H9 (cell line): ENCODE data around the gene GIT1. TPM values are rescaled to one million over a fixed set of nuclear protein-coding genes. Genes with fewer than 3 reads are reported as not detected.

Experiments
- DNase-seq: peaks from one replicate; pipeline ENCODE4 v3.0.0-alpha.2; 2017
- H2AFZ ChIP-seq: one replicate; pipeline ENCODE4 v1.6.1; 2013; ENCODE audit warnings: mild to moderate bottlenecking, low read length, control low read depth, moderate library complexity
- H2AK5ac ChIP-seq: 2 replicates; pipeline ENCODE4 v1.6.1; 2013; ENCODE audit warnings: low read length, control low read depth, mixed read lengths; ENCODE audit not compliant: insufficient read length
- H2BK120ac ChIP-seq: one replicate; pipeline ENCODE4 v1.6.1; 2013; ENCODE audit warnings: low read depth, mild to moderate bottlenecking, low read length, control low read depth, inconsistent platforms; ENCODE audit not compliant: poor library complexity, severe bottlenecking
- H2BK12ac ChIP-seq: 2 replicates; pipeline ENCODE4 v1.6.1; 2013; ENCODE audit warnings: low read length, control low read depth, mixed read lengths, low read depth; ENCODE audit not compliant: insufficient read length
- H2BK15ac ChIP-seq: 2 replicates; pipeline ENCODE4 v1.6.1; 2013; ENCODE audit warnings: low read depth, low read length, control low read depth
- H2BK20ac ChIP-seq: one replicate; pipeline ENCODE4 v1.6.1; 2013; ENCODE audit warnings: low read depth, mild to moderate bottlenecking, low read length, control low read depth, inconsistent platforms; ENCODE audit not compliant: poor library complexity, severe bottlenecking
- H2BK5ac ChIP-seq: 2 replicates; pipeline ENCODE4 v1.6.1; 2013; ENCODE audit warnings: low read length, control low read depth, mixed read lengths; ENCODE audit not compliant: insufficient read length
- H3K14ac ChIP-seq: 2 replicates; pipeline ENCODE4 v1.6.1; 2013; ENCODE audit warnings: low read length, control low read depth; ENCODE audit not compliant: insufficient read depth
- H3K18ac ChIP-seq: 2 replicates; pipeline ENCODE4 v1.6.1; 2013; ENCODE audit warnings: low read depth, mild to moderate bottlenecking, mixed read lengths, low read length, control low read depth; ENCODE audit not compliant: insufficient read length
- H3K23ac ChIP-seq: 2 replicates; pipeline ENCODE4 v1.6.1; 2013; ENCODE audit warnings: low read length, control low read depth, mixed read lengths, low read depth; ENCODE audit not compliant: insufficient read length
- H3K23me2 ChIP-seq: 2 replicates; pipeline ENCODE4 v1.6.1; 2013; ENCODE audit warnings: low read depth, mild to moderate bottlenecking, mixed read lengths, low read length, control low read depth; ENCODE audit not compliant: insufficient read length, poor library complexity, severe bottlenecking
- H3K27ac ChIP-seq: 2 replicates; pipeline ENCODE4 v1.5.1; 2013; ENCODE audit warnings: low read length, control low read depth, mixed read lengths, low read depth; ENCODE audit not compliant: insufficient read length
- H3K27me3 ChIP-seq: 2 replicates; pipeline ENCODE4 v1.6.1; 2013; ENCODE audit warnings: low read length, control low read depth, inconsistent platforms; ENCODE audit not compliant: insufficient read depth
- H3K4ac ChIP-seq: 2 replicates; pipeline ENCODE4 v1.6.1; 2013; ENCODE audit warnings: low read depth, mild to moderate bottlenecking, control low read depth, inconsistent platforms, low read length, moderate library complexity
- H3K4me1 ChIP-seq: 2 replicates; pipeline ENCODE4 v1.6.1; 2013; ENCODE audit warnings: low read length, control low read depth, inconsistent platforms; ENCODE audit not compliant: insufficient read depth
- H3K4me2 ChIP-seq: 2 replicates; pipeline ENCODE4 v1.6.1; 2013; ENCODE audit warnings: low read length, control low read depth, mixed read lengths; ENCODE audit not compliant: insufficient read length, insufficient read depth
- H3K56ac ChIP-seq: 2 replicates; pipeline ENCODE4 v1.6.1; 2013; ENCODE audit warnings: low read depth, mild to moderate bottlenecking, mixed read lengths, low read length, control low read depth; ENCODE audit not compliant: insufficient read length
- H3K79me1 ChIP-seq: 2 replicates; pipeline ENCODE4 v1.6.1; 2013; ENCODE audit warnings: low read depth, mild to moderate bottlenecking, moderate library complexity, low read length, control low read depth, inconsistent platforms; ENCODE audit not compliant: insufficient read depth, poor library complexity, severe bottlenecking
- H3K79me2 ChIP-seq: 2 replicates; pipeline ENCODE4 v1.6.1; 2013; ENCODE audit warnings: low read length, control low read depth, inconsistent platforms; ENCODE audit not compliant: insufficient read depth
- H3K9ac ChIP-seq: 2 replicates; pipeline ENCODE4 v1.6.1; 2013; ENCODE audit warnings: low read length, control low read depth, mixed read lengths; ENCODE audit not compliant: insufficient read length; ENCODE audit errors: extremely low read depth
- H3K9me3 ChIP-seq: one replicate; pipeline ENCODE4 v1.6.1; 2013; ENCODE audit warnings: low read depth, low read length, inconsistent platforms; ENCODE audit not compliant: control insufficient read depth
- H3T11ph ChIP-seq: one replicate; pipeline ENCODE4 v1.6.1; 2013; ENCODE audit warnings: mild to moderate bottlenecking, low read length, control low read depth, inconsistent platforms
- H4K20me1 ChIP-seq: one replicate; pipeline ENCODE4 v1.6.1; 2013; ENCODE audit not compliant: control insufficient read depth, insufficient read length, insufficient read depth
- H4K5ac ChIP-seq: 2 replicates; pipeline ENCODE4 v1.6.1; 2013; ENCODE audit warnings: low read depth, mild to moderate bottlenecking, mixed read lengths, low read length, control low read depth; ENCODE audit not compliant: insufficient read length
- H4K8ac ChIP-seq: replicated peaks from 2 replicates; pipeline ENCODE4 v1.6.1; 2013; ENCODE audit warnings: low read length, control low read depth, mixed read lengths, low read depth; ENCODE audit not compliant: insufficient read length
- H4K91ac ChIP-seq: 2 replicates; pipeline ENCODE4 v1.6.1; 2013; ENCODE audit warnings: low read depth, mild to moderate bottlenecking, moderate library complexity, mixed read lengths, low read length, control low read depth; ENCODE audit not compliant: insufficient read length
- H3K27ac Mint-ChIP-seq, 3 experiments: 2 replicates in 2 of 3; 3 replicates in 1 of 3; pipeline ENCODE4 v1.8.0; 2020 to 2021; ENCODE audit warnings: mixed read lengths in 3 of 3, mild to moderate bottlenecking in 1 of 3, moderate library complexity in 1 of 3
- H3K27me3 Mint-ChIP-seq: 2 replicates; pipeline ENCODE4 v1.8.0; 2021; ENCODE audit warnings: low read depth, mild to moderate bottlenecking, moderate library complexity, mixed read lengths
- H3K36me3 Mint-ChIP-seq, 3 experiments: 2 replicates in 2 of 3; 3 replicates in 1 of 3; pipeline ENCODE4 v1.8.0; 2020 to 2021; ENCODE audit warnings: low read depth in 3 of 3, mixed read lengths in 3 of 3; ENCODE audit not compliant: insufficient read depth in 1 of 3
- H3K4me1 Mint-ChIP-seq, 2 experiments: 2 replicates each; pipeline ENCODE4 v1.8.0; 2020; ENCODE audit warnings: mixed read lengths in 2 of 2
- H3K4me3 Mint-ChIP-seq, 2 experiments: 2 replicates in 1 of 2; 3 replicates in 1 of 2; pipeline ENCODE4 v1.8.0; 2020 to 2021; ENCODE audit warnings: mild to moderate bottlenecking in 2 of 2, mixed read lengths in 2 of 2, moderate library complexity in 1 of 2
- H3K9me3 Mint-ChIP-seq, 2 experiments: 2 replicates in 1 of 2; 3 replicates in 1 of 2; pipeline ENCODE4 v1.8.0; 2020; ENCODE audit warnings: mild to moderate bottlenecking in 2 of 2, mixed read lengths in 2 of 2, moderate library complexity in 1 of 2
- CTCF ChIP-seq: fragments of 200-600 bp; sonication (generic); conservative IDR thresholded peaks from 3 replicates; pipeline ENCODE4 v1.8.0; 2021; ENCODE audit warnings: antibody characterized with exemption, mild to moderate bottlenecking
- WGBS: extraction: QIAGEN DNeasy Blood & Tissue Kit; methylation state at CpG from one replicate; pipeline ENCODE4 v1.1.7; 2013; ENCODE audit warnings: missing lambda C conversion rate, low lambda C conversion rate, mixed read lengths; ENCODE audit not compliant: insufficient read length; ENCODE audit errors: extremely low coverage; 5-methylcytosine and 5-hydroxymethylcytosine counted together
- total RNA-seq: library from RNA; stranded (reverse); gene quantifications from 2 replicates; pipeline ENCODE4 v1.2.1, GENCODE V29; 2021

Gene GIT1
- total RNA-seq, 1 experiment from 2014 or later: 47.4 TPM

- peaks cover 32 to 66% of the 10 kb centered on the region in 2 experiments for H3K4me1 Mint-ChIP-seq
- H3K4me2 ChIP-seq: peak overlapping the region; percentile 7
- no peak overlapping the region for H4K91ac ChIP-seq
- peaks cover 15% of the 10 kb centered on the region for H3K23me2 ChIP-seq
- TF ChIP-seq CTCF: no peak
- no peak for DNase-seq
- H3K4me1 ChIP-seq: peaks cover 4% of the 10 kb centered on the region; the same call in 1 of the 2 replicates
- peaks cover 0 to 3% of the 10 kb centered on the region in 2 experiments; a peak in 1 of 5 replicates for H3K9me3 Mint-ChIP-seq
- no peak overlapping the region for H2BK5ac ChIP-seq
- no peak overlapping the region for H3K27ac ChIP-seq
- no peak overlapping the region for H2BK120ac ChIP-seq
- no peak overlapping the region for H3K56ac ChIP-seq
- H3T11ph ChIP-seq: no peak overlapping the region
- no peak overlapping the region for H2BK12ac ChIP-seq
- no peaks in the 10 kb centered on the region; the same call in 1 of the 2 replicates for H3K79me2 ChIP-seq
- H3K4me3 Mint-ChIP-seq: peak overlapping the region in 1 of 2 experiments; percentile 66; a peak in 3 of 5 replicates
- H2BK20ac ChIP-seq: no peak overlapping the region
- no peaks in the 10 kb centered on the region for H3K27me3 ChIP-seq
- no peaks in the 10 kb centered on the region for H3K9me3 ChIP-seq
- H3K4ac ChIP-seq: no peak overlapping the region
- no peak overlapping the region for H3K14ac ChIP-seq
- no peak overlapping the region for H3K23ac ChIP-seq
- H3K18ac ChIP-seq: no peak overlapping the region
- no peak overlapping the region for H2AK5ac ChIP-seq
- no peak overlapping the region for H3K27ac Mint-ChIP-seq
- no peak overlapping the region for H3K9ac ChIP-seq
- no peaks in the 10 kb centered on the region for H4K20me1 ChIP-seq
- no peak overlapping the region for H2AFZ ChIP-seq
- no CpG with 5 or more reads among the region's 9 CpGs for WGBS
- H3K36me3 Mint-ChIP-seq: peaks cover 0 to 2% (median 0%) of the 10 kb centered on the region in 3 experiments; a peak in 1 of 7 replicates
- H2BK15ac ChIP-seq: no peak overlapping the region
- H3K27me3 Mint-ChIP-seq: peaks cover 2% of the 10 kb centered on the region
- H4K8ac ChIP-seq: no peak overlapping the region
- H4K5ac ChIP-seq: no peak overlapping the region
- H3K79me1 ChIP-seq: no peaks in the 10 kb centered on the region
Measured at GRCh38 chr17:29596811-29597210, 7.4 kb upstream of the GIT1 start.
